Epithelial cell of esophagus (primary cell): ENCODE data around the gene GNAZ.

Experiments used
- DNase-seq: peaks from one replicate; pipeline ENCODE4 v3.0.0; 2010; ENCODE audit warnings: low read depth
- H3K4me3 ChIP-seq: 2 replicates; pipeline ENCODE4 v1.5.1; 2011; ENCODE audit warnings: mild to moderate bottlenecking, low read length, control low read depth
- CTCF ChIP-seq: IDR thresholded peaks from 2 replicates; pipeline ENCODE4 v1.5.1; 2011; ENCODE audit warnings: low read depth, mild to moderate bottlenecking, low read length, control low read depth, inconsistent platforms; ENCODE audit not compliant: insufficient read depth; ENCODE audit errors: missing control alignments

The GNAZ gene

DNA sequence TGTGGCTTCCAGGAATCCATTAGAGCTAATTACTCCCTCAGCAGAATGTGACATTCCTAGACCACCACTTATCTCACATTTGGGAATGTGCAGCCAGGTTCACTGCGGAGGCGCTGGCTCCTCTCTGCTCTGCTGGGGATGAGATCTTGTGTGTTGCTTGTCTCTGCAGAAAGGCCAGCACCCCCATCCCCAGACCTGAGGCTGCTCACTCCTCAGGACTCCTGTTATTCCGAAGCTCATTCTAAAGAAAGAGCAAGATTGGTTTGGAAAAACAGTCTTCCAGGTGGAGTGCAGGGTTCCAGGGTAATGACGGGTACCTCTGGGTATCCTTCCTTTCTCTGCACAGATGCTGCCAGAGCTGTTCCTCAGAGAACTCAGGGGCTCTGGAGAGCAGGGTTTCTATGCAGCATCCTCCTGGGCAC, 50.7 kb downstream of the GNAZ start:
- TF ChIP-seq CTCF, result no peak
- H3K4me3 ChIP-seq, result no peak overlapping the region
- DNase-seq, result no peak

GRCh38 chr22:23121424-23121823, 51.1 kb downstream of the GNAZ start:
- DNase-seq, result no peak
- H3K4me3 ChIP-seq, result no peak overlapping the region
- TF ChIP-seq CTCF, result no peak

DNA sequence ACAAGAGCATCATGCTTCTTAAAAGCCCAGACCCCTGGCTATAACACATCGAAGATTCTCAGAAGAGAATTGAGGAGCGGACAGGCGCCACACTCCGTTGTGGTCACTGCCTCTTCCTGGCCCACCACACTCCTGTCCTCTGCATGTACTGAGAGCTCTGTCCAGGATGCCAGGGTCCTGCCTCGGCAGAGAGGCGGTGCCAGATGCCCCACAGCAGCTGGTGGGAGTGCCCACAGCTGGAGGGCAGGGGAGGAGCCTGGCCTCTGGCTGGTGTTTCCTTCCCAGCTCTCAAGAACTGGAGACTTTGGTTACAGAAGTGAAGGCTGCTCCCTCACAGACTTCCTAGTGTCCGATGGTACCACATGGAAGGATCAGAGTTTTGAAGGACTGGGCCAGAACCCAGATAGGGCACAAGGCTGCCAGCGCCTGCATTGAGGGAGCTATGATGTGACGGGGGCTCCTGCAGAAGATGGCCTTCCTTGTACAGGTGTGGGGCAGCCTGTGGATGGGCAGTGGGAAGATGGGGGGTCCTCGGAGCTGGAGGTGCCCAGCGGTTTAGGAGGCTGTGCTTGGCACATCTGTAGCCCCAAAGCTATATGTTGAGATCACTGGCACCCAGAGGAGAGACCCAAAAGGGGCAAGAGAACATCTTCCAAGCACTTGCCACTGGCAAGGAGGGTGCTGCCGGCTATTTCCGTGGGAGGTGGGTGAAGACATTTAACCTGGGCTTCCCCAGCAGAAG, 52.1 kb downstream of the GNAZ start:
- H3K4me3 ChIP-seq, result no peak overlapping the region
- TF ChIP-seq CTCF, result no peak
- DNase-seq, result no peak

DNA sequence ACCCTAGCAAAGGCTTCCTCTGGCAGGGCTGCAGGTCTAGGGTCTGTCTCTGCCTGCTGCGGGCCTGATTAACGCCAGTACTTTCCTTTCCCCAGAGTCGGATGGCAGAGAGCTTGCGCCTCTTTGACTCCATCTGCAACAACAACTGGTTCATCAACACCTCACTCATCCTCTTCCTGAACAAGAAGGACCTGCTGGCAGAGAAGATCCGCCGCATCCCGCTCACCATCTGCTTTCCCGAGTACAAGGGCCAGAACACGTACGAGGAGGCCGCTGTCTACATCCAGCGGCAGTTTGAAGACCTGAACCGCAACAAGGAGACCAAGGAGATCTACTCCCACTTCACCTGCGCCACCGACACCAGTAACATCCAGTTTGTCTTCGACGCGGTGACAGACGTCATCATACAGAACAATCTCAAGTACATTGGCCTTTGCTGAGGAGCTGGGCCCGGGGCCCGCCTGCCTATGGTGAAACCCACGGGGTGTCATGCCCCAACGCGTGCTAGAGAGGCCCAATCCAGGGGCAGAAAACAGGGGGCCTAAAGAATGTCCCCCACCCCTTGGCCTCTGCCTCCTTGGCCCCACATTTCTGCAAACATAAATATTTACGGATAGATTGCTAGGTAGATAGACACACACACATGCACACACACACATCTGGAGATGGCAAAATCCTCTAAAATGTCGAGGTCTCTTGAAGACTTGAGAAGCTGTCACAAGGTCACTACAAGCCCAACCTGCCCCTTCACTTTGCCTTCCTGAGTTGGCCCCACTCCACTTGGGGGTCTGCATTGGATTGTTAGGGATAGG, 52.9 kb downstream of the GNAZ start:
- H3K4me3 ChIP-seq, result no peak overlapping the region
- DNase-seq, result no peak
- no peak for TF ChIP-seq CTCF

- TF ChIP-seq CTCF, result no peak
- no peak overlapping the region for H3K4me3 ChIP-seq
- no peak for DNase-seq
Measured at GRCh38 chr22:23123804-23124254, 53.5 kb downstream of the GNAZ start.

DNA sequence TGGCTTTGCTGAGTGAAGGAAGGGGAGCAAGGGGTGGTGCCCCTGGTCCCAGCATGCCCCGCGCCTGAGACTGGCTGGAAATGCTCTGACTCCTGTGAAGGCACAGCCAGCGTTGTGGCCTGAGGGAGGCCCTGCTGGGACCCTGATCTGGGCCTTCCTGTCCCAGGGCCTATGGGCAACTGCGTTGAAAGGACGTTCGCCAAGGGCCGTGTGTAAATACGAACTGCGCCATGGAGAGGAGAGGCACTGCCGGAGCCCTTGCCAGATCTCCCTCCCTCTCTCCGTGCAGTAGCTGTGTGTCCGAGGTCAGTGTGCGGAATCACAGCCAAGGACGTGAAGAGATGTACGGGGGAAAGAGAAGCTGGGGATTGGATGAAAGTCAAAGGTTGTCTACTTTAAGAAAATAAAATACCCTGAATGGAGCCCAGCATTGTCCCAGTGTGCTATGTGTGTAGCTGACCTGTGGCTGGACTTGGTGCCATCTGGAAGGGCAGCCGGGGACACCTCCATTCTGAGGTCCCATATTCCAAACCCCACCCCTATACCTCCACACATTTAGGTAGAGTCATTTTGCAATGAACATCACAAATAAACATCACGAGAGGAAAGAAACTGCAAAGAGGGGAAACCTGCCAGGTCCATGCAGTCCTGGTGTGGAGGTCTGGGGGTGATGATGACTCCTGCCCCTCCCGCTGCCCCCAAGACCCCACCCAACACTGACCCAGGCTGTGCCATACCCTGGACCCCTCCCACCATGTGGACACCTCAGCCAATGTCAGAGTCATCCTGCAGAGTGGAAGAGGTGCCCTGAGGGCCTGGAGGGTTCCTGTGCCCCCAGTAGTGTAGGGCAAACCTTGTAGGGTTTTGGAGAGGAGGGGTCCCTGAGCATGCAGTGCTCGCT, 54.5 kb downstream of the GNAZ start:
- TF ChIP-seq CTCF, result no peak
- no peak for DNase-seq
- no peak overlapping the region for H3K4me3 ChIP-seq
